ENCODE data around the gene MESD.

MESD gene

DNA sequence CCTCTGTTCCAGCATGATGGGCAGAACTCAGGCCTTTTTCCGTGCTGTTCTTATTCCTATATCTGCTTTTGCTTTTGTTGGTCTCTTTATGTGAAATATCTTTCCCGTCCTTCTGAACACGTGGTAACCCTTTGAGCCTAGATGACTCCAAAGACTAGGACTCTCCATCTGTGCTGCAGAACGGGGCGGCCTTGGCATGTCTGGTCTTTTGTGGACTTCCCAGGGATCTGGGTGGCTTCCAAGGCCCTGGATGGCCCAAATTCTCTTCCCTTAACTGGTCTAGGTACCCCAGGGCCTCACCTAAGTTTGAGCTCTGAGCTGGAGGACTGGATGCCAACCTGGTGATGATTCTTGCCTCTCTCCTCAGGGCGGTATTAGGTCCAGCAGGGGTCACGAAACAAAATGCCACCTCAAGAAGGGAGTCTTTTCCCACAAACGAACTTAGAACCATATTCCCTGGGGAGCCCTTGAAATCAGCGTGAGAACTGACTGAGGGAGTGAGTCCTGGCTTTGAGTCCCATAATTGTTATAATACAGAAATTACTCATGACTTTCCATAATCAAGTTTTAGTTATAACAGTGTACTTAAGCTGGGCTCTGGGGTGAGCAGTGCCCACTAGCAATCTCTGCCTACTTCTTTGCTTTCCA, 25.0 kb upstream of the MESD start:
- no peak for DNase-seq

DNA sequence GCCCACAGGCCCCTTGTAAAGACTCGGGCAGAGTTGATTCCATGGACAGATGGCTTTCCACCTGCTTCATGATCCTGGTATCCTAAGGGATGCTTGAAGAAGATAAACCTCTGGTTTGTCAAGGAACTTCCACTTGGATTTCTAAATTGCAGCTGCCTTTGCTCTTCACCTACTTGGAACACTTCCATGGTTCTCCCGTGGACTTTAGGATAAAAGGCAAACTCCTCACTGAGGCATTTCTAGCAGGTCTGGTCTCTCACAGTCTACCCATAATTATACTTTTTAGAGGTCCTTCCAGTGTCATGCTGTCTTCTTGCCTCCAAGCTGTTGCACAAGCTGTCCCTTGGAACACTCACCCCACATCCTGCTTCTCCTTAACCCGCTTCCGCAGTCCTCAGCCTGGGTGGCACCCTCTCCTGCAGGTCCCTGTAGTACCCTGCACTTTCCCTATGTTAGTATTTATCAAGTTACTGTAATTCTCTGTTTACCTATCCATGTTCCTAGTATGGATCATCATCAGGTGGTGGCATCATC, 23.8 kb upstream of the MESD start:
- no peak for DNase-seq

DNA sequence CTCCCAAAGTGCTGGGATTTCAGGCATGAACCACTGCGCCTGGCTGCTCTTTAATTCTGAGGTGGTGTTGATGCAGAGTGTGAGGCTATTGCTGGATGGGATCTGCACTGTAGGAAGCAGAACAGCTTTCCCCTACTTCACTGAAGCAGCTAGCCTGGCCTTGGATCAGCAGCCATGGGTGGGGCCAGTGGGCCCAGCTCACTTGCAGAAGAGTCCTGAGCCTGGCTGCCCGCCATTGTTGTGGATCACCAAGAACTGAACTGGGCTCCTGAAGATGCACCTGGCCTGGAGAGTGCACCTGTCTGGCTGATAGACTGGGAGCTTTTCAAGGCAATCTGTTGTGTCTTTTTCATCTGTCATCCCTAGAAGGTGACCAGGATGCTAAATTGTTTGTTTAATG, 23.0 kb upstream of the MESD start:
- DNase-seq, result no peak

DNA sequence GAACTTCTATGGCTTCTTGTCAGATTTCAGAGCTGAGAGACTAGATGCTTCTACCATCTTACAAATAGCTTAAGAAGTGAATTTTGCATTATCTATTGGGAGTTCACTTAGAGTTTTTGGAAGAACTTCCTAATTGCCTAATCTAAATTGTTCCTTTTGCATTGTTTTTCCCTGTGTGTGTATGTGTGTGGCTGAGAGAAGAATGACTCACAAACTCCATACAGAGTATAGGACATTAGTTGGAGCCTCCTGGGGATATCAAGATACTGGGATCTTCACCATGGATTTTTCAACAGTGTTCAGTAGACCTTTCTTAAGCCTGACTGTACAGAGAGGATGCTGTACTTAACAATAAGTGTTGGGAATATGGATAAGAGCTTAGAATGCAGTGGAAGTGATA, 22.0 kb upstream of the MESD start:
- no peak for DNase-seq

DNA sequence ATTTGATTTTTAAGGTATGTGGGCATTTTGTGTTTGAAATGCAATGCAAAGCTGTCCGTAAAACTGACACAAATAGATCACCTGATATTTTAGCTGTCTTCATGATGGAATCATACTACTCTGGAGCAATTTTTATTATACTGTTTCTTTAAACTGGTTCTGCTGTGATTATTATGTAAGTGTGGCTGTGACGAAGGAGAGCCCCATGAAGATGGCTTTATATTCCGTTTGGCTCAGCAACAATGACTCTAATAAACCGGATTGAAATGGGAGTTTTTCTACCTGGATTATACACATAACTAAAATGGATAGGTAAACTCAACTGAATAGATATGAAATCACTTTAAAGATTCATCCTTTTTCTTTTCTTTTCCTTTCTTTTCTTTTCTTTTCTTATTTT, 20.5 kb upstream of the MESD start:
- no peak for DNase-seq

DNA sequence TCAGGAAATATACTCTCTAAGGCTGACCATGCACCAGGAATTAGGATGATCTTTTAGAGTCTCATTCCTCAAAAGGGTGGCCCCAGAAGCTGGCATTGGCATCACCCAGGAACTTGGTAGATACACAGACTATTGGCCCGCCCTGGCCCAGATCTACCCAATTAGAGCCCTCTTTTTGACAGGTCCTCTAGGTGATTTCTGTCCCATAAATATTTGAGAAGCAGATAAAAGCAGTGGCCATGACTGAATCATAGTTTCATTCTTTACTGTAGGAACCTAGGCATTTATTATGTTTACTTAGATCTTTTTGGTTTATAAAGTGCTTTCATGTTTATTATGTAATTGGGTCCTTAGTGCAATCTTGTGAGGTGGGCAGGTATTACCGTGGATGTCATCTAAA, 18.7 kb upstream of the MESD start:
- no peak for DNase-seq

DNA sequence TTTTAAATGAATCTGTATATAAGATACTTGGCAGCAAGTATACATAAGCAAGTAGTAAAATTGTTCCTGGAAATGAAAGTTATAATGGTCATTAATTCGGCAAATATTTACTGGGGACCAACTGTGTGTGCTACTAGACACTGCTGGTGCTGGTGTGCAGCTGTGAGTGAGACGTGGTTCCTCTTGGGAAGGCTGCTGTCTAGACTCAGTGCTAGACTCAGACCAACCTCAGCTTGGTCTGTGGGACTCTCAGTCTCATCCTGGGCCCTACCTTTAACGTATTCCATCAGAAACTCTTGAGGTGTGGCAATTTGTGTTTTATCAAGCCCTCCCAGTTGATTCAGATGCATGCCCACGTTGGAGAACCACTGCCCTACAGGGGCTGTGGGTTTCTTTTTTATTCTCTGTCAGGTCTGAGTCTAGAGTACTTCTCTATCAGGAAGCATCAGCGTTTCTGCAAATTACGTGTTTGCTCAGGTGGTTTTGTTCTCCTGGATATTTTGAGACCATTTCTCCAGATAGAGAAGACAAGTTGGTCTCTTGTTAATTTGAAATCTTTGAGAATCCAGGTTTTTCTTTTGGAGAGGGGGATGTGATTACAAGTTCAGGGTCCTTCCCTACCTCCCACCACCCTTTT, 17.9 kb upstream of the MESD start:
- DNase-seq, result no peak

DNA sequence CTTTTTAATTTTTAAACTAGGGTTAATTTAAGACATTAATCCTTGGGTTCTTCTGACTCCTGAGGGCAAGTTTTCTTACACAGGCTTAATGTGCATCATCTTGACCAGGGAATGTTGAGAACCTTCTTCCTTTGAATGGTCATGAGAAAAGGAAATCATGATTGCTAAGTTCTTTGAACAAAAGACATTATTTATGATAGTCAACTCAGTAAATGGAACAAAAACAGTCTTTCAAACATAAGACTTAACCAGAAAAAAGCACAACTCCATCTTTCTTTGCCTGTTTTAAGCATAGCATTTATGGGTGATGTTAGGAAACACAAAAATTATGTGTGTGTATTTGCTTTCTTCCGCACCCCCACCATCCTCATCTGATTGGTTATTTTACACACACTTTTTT, 16.5 kb upstream of the MESD start:
- DNase-seq, result no peak

DNA sequence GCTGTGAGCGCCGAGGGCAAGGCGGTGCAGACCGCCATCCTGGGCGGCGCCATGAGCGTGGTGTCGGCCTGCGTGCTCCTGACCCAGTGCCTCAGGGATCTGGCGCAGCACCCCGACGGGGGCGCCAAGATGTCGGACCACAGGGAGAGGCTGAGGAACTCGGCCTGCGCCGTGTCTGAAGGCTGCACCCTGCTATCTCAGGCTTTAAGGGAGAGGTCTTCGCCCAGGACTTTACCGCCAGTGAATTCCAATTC, 13.4 kb upstream of the MESD start:
- no peak for DNase-seq

DNA sequence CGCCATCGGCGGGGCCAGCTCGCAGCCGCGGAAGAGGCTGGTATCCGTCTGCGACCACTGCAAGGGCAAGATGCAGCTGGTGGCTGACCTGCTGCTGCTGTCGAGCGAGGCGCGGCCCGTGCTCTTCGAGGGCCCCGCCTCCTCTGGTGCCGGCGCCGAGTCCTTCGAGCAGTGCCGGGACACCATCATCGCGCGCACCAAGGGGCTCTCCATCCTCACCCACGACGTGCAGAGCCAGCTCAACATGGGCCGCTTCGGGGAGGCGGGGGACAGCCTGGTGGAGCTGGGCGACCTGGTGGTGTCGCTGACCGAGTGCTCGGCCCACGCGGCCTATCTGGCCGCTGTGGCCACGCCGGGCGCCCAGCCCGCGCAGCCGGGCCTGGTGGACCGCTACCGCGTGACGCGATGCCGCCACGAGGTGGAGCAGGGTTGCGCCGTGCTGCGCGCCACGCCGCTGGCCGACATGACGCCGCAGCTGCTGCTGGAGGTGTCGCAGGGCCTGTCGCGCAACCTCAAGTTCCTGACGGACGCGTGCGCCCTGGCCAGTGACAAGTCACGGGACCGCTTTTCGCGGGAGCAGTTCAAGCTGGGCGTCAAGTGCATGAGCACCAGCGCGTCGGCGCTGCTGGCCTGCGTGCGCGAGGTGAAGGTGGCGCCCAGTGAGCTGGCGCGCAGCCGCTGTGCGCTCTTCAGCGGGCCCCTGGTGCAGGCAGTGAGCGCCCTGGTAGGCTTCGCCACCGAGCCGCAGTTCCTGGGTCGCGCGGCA, 12.9 kb upstream of the MESD start:
- no peak for DNase-seq

DNA sequence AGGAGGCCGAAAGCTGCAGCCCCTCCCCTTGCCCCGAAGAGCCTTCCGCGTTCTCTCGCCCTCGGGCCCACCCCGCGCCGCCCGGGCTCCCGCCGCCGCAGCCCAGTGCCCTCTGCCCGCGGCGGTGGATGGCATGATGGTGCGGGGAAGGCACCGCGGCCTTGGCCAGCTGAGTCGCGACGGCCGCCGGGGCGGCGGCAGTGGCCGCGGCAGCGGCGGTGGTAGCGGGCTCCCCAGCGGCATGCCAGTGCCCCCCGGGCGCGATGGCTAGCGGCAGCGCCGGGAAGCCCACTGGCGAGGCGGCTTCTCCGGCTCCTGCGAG, 12.4 kb upstream of the MESD start:
- DNase-seq, result no peak

DNA sequence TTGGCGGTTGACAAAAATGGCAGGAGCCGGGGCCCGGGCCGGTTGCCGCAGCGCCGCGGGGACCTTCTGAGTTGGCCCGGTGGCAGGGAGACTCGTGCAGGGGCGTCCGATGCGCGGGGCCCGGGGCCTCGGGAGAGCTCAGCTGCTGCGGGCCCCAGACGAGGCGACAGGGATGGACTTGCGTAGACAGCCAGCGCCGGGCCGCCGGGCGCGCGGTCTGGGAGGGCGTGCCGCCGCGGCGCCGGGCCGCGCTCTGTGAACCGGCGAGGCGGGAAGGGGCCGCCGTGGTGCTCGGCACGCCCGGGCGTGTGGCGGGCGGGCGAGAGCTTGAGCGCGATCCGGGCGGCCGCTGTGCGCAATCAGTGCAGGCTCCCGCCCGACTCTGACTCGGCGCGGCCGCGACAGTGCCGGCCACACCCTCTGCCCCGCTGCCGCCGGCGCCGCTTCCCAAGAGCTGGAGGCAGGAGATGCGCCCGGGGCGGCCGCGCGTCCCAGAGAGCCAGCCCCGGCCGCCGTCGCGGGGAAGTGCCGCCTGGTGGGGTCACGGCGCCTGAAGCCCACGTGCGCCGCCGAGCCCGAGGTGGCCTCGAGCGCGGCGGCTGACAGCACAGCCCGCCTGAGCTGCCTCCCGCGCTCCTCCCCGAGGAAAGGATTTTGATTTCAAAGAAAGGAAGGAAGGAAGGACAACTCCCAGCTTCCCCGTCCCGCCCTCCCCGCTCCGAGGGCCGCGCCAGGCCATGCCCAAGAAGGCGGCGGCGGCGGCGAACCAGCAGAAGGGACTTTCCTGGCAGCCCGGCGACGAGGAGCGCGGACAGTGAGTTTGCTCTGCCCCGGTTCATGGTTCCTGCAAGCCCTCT, 11.8 kb upstream of the MESD start:
- no peak for DNase-seq

DNA sequence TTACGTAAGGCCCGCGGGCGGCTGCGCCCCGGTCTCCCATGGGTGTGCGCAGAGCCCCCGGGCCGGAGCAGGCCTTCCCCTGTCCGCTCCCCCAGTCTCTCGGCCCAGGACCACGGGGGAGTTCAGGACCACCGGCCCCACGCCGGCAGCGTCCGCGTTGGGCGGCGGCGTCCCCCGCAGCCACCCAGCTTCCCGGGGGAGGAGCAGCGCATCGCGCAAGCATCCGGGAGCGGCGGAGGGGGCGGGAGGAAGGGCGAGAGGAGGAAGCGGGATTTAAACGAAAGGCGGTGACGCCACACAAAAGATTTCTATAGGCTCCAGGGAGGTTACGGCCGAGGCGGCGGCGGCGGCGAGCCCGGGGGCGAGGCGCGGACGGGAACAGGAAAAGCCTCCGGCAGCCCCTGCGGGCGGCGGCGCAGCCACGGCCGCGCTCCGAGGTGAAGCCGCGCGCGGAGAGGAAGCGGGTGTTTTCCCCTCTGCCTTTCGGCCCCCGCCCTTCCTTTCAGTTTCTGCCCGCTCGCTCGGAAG, 11.1 kb upstream of the MESD start, which contains the start of gene TLNRD1:
Gene TLNRD1, plus strand, starts transcription at position 300 of the 528 bp plus-strand sequence. CDS start 1,349 bp downstream, outside the sequence.
- DNase-seq, result no peak

DNA sequence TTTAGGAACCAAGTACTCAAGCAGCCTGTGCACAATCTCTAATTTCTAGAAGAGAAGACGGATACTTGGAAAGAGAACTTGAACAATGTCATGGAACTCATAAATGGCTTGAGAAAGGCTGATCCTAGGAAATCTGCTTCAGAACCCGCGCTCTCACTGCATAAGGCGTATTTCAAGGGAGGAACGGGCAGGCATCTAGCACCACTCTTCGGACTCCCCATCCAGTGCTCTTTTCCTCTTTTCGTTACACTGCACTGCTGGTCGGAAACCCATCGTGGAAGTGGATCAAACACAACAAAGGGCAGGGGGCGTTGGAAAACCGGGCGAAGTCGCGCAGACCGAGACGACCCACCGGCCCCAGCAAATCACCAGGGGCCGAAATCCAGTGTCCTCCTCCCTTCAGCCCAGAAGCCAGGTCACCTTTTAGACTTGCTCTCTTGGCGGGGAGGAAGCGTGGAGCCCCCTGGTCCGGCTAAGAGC, 10.6 kb upstream of the MESD start:
- DNase-seq, result no peak

DNA sequence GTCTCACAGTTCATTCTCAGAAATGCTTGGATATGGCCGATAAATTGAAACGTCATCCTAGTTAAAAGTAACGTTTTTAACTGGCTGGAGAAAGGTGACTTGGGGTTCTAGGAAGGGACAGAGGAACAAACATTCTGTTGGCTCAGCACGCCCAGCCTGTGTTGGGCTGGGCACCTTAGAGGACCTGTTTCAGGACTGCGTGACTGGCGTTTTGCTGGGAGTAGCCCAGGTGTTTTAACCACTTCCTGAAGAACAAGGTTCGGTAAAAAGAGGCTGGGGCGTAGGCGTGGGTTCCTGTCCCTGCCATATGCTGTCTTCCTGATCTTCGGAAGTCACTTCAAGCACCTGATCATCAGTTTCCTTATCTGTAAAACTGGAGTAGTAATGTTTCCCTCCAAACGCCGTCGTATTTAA, 10.0 kb upstream of the MESD start:
- DNase-seq, result no peak

DNA sequence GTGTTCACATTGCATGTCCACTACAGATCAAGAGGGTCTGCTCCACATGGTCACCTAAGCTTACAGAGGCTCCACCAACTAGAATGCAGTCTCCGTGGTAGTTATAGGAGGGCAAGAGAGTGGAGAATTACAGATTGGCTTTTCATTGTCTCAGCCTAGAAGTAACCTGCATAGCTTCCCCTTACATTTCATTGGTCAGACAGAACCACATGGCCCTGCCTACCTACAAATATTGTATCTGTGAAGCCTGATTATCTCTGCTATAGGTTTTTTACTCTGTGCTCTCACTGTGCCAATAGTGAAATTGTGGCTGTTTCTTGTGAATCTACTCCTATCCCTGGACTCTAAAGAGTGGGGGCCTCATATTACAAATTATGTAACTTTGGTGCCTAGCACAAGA, 8.6 kb upstream of the MESD start:
- DNase-seq, result no peak

DNA sequence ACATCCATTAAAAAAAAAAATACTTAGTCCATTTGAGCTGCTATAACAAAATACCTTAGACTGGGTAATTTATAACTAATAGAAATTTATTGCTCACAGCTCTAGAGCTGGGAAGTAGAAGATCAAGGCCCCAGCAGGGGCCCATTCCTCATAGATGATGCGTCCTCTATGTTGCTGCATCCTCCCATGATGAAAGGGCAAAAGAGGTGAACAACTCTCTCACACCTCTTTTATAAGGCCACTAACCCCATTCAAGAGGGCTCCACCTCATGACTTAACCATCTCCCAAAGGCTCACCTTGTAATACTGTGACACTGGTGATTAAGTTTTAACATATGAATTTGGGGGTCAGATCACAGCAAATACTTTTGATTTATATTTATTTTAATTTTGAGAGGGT, 8.1 kb upstream of the MESD start:
- no peak for DNase-seq

DNA sequence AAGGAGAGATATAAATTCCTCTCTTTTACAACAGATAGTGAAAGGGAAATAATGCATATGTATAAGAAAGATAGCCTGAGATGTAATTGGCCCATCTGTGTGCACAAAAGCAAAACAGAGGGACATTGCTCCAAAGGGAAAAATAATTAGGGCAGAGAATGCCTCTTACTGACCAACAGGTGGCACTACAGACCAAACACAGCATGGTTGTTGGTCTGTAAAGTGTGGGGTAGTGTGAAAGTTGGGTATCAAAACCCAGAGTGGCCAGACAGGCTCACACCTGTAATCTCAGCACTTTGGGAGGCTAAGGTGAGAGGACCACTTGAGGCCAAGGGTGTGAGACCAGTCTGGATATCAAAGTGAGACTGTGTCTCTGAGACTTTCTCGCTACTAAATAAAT, 6.6 kb upstream of the MESD start:
- DNase-seq, result no peak

DNA sequence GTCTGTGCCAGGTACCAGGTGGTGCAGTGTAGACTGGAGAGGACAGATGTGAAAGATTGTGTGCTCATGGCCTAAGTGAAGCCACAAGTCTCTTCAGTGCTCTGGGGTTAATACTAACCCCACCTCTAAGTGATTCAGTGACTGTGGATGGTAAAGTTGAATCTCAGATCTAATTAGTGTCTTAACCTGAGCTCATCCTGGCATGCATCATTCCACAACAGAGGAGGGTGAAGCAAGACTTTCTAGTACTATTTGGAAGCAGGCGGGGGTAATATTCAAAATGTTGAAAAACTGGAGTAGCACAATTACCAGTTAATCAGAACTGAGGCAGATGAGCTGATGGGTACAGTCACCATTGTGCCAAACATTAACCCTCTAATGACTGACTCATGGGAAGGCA, 2.8 kb upstream of the MESD start:
- no peak for DNase-seq

DNA sequence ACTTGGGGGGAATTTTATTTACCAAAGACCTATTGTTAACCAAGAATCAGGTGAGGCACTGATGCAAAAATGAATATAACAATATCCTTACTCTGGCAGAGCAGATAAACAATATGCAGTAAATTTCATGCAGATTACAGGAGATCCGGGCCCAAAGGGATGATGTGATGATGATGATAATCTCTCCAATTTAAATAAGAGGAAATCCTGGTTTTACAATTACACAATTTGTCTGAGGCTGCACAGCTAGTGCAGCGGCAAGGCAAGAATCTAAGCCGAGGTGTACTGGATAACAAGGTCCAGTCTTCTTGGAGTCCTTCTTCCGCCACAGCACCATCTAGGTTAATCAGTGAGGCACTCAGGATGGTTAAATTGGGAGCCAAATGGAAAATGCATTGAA, 2.4 kb upstream of the MESD start:
- DNase-seq, result no peak

DNA sequence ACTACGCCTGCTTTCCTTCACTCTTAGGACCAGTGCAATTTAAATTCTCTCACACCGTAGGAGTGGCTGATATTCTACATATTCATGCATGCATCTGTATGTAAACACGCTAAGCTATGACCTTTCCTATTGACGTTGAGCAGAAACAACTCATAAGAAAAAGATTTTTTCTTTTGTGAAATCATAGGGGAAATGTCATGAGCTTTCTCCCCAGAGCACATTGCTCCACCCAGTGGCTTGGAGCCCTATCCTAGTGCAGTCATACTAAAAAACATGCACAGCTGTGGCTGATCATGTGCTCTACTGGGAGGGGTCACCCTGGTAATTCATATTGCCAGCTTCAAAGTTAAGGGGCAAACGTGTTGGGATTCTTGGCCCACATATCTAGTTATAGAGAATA, 1.8 kb upstream of the MESD start:
- DNase-seq, result no peak

DNA sequence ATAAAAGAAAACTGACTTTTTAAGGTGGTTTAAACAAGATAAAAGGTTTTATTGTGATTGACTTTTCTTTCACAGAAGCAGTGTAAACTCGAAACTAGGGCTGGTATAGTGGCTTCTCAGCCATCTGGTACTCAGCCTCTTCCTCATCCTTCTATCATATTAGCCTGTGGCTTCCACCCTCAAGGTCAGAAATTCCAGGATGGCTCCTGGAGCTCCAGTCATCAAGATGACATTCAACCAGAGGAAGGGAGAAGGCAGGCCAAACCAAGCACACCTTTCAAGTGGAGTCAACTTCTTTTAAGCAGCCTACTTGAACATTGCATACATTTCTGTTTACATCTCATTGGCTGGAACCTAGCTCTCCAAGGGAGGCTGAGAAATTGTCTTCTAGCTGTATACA, 1.3 kb upstream of the MESD start:
- DNase-seq, result no peak

DNA sequence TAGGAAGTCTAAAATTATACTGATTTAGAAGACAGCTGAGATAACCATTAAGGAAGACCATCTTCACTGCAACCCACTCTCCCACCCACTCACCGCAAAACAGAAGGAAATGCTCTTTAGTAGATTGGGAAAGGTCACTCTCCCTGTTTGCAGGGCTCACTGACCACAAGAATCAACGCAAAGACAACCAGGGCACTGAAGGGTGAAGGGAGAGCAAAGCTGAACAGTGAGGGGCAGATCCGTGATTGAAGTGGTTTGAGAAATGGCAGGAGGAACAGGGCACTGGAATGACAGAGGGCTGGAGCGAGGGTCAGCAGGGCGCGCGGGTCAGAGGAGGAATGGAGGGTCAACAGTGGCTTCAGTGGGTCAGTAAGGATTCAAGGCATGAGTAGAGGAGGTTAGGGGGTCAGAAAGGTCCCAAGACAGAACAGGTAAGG, 520 bp downstream of the MESD start:
- no peak for DNase-seq

Measured in cortex of kidney (tissue), 1 donor.